Measurements from ENCODE around the gene ZBP1.

The ZBP1 gene

DNA sequence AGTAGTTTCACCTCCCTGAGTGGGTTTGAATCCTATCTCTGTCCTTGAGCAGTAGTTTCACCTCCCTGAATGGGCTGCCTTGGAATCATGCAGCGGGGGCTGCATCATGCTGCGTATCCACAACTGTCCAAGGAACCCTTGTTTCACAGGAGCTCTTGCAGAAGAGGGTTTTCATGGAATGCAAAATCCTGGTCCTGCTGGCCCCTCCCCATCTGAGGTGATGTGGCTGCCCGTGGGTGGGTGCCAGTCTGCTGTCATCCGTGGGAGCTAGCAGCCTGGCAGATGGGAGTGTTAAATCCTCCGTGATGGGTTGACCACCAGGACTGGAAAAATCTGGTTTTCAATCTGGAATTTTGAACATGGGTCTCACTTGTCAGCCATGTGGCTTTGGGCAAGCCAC lies 21.7 kb downstream of the ZBP1 start:
- no peak for DNase-seq (ENCODE audit: low read depth in 3 of 3)

DNA sequence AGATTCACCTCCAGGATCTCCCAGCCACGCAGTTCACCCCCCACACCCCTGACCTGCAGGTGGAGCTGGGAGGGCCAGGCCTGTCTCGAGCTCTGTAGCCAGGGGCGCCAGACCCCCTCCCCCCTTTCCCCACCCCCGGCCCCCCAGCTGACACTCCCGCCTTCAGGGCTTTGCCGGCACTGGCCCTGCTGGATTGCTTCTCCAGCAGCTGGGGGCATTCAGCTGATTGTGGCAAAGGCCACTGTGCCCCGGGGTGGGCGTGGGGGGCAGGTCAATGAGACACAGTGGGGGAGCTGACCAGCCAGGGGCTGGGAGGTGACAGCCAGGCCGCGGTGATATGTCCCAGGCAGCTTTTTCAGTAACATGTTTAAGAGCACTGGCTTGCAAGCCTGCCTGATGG lies 22.2 kb downstream of the ZBP1 start:
- DNase-seq (ENCODE audit: low read depth in 3 of 3), result no peak

DNA sequence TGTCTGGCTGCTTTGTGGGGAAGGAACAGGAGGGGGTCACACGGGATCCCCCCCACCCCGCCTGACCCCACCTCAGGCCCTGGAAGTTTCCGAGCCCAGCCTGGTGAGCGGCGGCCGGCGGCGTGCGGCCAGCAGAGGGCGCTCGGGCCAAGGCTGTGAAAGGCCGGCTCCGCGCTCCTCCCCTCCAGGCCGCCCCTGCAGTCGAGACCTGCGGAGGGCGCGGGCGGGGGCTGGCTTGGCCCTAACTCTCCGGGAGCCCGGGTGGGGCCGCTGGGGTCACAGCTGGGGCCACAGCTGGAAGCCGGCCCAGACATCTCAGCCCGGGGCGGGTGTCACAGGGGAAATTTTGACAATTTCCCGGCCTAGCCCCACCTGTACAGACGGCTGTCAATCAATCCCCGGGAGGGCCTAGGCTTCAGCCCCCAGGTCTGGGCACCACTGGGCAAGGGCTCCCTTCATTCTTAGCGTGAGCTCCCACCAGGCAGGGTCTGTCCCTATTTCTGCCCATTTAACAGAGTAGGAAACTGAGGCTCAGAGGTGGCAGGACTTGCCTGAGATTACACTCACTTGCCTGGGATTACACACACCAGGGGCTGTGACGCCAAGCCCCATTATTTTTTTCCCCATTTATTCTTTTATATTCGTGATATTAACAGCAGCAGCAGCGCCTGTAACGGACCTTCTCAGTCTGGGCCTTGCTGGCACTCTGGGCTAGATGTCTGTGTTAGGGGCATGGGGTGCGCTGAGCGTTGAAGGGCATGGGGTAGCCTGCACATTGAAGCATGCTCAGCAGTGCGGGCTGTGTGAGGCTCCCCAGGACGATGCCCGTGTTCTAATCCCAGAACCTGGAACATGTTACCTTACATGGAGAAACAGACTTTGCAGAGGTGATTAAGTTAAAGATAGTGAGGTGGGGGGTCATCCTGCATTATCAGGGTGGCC lies 23.0 kb downstream of the ZBP1 start:
- DNase-seq (ENCODE audit: low read depth in 3 of 3), result peak; percentile 54 to 65 (median 64)

- DNase-seq (ENCODE audit: low read depth in 3 of 3), result no peak
Measured at GRCh38 chr20:57596358-57596757, 23.9 kb downstream of the ZBP1 start.

DNA sequence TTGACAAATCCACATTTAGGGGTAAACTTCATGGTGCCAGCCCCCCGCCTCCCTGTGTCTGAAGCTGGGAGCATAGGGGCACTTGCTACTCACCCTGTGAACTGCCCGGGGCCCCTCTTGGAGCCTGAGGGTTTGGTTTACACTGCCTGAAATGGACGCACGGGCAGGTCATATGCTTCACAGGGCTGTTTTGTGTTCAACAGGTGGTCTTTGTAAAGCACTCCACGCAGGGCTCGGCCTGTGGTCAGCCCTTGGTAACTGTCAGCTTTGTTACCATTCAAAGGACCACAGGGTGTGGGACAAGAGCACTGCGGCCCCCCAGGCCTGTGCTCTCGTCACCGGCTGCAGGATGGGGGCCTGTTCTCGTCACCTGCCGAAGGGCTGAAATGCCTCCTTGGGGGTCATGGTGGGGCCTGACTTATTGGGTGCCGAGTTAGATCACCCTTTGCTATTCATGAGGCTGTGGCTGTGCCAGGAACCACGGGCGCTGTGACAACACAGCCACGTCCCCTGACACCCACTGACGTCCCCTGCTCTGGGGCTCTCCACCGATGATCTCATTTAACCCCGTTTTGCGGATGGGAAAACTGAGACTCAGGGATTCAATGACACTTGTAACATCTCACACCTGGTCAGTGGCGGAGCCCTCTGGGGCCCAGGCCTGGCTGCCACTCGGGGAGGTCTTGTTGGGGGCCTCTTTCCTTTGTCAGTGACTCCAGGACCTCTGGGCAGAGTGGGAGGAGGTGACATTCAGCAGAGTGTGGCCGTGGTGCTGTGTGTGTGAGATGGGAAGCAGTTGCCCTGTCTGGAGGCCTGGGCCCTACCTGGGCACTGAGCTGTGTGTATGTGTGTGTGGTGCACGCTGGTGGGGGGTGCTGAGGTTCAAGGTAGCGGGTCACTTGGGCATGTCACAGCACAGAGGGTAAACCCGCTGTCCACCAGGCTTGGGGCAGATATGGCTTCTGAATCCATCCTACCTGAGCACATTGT lies 24.9 kb downstream of the ZBP1 start:
- no peak for DNase-seq (ENCODE audit: low read depth in 3 of 3)

DNA sequence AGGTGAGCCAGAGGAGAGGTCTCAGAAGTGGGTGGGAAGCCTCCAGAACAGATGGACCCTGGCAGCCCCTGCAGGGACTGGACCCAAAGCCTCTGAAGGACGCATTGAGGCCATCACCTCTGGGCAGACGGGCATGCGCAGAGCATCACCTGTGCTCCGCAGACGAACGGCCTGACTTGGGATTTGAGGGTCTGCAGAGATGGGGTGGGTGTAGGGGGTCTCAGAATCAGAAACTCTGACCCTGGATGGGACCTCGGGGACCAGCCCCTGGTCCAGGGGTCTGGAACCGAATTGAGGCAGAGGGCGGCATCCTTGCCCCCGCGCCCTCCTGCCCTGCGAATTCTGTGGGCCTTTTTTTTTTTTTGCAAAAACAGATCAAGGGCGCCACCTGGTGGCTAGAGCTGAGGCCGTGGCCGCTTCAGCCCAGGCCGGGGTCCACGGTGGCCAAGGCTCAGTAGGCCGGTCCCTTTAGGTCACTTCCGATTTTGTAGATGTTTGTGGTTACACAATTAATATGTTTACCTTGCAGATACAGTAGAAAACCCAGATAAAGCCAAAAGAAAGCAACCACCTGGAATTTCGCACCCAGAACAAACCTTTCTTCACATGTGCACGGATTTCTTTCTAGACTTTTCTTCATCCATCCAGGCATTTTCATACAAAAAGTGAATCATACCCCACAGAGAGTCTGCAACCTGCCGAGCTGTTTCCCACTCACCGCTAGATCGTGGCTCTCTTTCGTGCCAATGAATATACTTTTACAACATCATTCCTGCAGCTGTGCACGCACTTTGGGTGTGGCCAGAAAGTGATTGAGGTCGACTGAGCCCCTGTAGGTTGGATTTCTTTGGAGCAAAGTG lies 25.9 kb downstream of the ZBP1 start:
- DNase-seq (ENCODE audit: low read depth in 3 of 3), result peak in 2 of 3 experiments; percentile 26 to 43

GRCh38 chr20:57593134-57593886 lies 26.9 kb downstream of the ZBP1 start:
- DNase-seq (ENCODE audit: low read depth in 3 of 3), result no peak

- no peak for DNase-seq (ENCODE audit: low read depth in 3 of 3)
Measured at GRCh38 chr20:57592263-57593092, 27.7 kb downstream of the ZBP1 start.

- DNase-seq (ENCODE audit: low read depth in 3 of 3), result no peak
Measured at GRCh38 chr20:57591289-57592229, 28.7 kb downstream of the ZBP1 start.

DNA sequence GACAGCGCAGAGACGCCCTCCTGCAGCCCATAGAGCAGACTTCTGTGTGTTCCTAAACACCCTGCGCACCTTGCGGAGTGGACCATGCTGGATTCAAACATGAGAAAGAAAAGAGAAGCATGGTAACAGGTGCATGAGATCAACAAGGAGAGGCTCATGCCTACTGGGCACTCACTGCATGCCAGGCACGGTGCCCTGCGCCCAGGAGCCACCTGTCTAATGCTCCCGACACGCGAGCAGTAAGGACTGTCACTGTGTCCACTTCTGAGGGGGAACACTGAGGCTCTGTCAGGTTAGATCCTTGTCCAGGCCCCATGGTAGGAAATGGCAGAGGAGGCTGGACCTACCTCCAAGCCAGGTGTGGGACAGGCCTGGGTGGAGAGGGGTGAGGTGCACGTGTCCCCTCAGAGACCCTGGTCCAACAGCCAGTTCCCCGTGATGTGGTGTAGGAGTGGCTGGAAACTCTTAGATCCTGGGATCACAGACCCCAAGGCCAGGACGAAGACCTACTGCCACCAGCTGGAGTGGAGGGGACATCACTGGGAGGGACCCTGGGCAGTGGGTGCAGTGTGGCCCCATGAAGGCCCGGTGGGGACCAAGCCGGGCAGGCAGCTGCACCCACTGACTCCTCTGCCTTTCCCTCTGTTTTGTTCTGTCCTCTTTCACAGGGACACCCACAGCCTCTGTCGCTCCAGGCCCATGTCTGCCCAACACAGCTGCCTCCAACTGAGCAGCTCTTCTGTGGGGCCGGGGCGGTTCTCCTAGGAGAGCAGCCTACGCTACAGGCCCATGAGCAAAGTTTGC lies 29.5 kb downstream of the ZBP1 start:
- DNase-seq (ENCODE audit: low read depth in 3 of 3), result no peak

GRCh38 chr20:57589728-57590484 lies 30.3 kb downstream of the ZBP1 start:
- no peak for DNase-seq (ENCODE audit: low read depth in 3 of 3)

- no peak for DNase-seq (ENCODE audit: low read depth in 3 of 3)
Measured at GRCh38 chr20:57589123-57589727, 31.0 kb downstream of the ZBP1 start.

DNA sequence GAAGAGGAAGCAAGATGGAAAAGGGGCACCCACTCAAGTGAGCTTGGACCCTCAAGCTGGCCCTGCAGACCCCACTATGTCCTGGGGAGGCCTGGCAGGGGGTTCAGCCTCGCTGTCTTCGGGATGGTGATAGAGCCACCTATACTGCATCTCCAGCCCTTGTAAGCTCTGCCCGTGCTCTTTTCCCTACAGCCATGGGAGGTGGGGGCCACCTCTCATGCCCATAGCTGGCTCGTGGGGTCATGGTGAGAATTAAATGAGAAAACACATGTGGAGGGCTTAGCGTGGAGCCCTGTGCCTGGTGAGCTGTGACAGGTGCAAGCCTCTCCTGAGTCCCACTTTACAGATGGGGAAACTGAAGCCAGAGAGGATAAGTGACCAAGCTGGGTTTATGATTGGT lies 31.6 kb downstream of the ZBP1 start:
- DNase-seq (ENCODE audit: low read depth in 3 of 3), result no peak

- DNase-seq (ENCODE audit: low read depth in 3 of 3), result no peak
Measured at GRCh38 chr20:57587989-57588377, 32.2 kb downstream of the ZBP1 start.

DNA sequence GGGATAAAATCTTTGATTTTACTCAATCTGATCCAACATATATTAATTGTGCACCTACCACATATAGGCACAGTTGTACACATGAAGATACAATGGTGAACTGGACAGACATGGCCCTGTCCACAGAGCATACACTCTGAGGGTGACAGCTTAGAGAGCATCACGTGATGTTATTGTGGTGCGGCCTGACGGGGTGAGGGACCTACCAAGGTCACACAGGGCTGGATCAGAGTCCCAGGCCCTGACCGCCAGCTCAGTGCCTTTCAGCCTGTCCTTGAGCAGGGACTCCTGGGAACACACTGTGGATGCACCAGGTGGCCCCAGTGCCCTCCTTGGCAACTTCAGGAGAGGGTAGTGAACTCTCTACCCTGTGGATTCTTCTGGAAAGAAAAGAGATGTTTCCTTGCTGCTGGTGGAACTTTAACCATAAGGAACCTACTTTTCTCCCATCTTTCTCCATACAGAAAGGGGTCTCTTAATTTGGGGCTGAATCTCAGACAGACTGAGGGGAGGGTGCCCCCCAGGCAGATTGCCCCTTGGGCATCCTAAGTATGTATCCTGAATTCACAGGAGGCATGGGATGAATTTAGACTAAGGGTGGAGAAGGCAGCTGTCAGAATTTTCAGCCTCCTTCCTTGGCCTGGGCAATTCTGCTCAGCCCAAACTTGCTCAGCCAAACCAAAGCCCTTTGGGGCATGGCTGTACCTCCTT lies 32.8 kb downstream of the ZBP1 start:
- no peak for DNase-seq (ENCODE audit: low read depth in 3 of 3)

GRCh38 chr20:57586943-57587277 lies 33.3 kb downstream of the ZBP1 start:
- no peak for DNase-seq (ENCODE audit: low read depth in 3 of 3)
